HEK293 (cell line): ENCODE data around the gene NOL7.

Experiments used
- ATF2 ChIP-seq: fragments of 450-650 bp; formaldehyde crosslinking; IDR thresholded peaks from 2 replicates; pipeline ENCODE4 v1.5.1; 2016; ENCODE audit warnings: missing biosample characterization, missing genetic modification characterization, low read depth
- CTCF ChIP-seq: fragments of 450-650 bp; formaldehyde crosslinking; IDR thresholded peaks from 2 replicates; pipeline ENCODE4 v1.5.1; 2016; ENCODE audit warnings: missing biosample characterization, missing genetic modification characterization
- ZBTB7A ChIP-seq: fragments of 450-650 bp; formaldehyde crosslinking; IDR thresholded peaks from 2 replicates; pipeline ENCODE4 v1.5.1; 2016; ENCODE audit warnings: low read depth, missing biosample characterization, missing genetic modification characterization
- ZNF423 ChIP-seq: fragments of 450-650 bp; formaldehyde crosslinking; IDR thresholded peaks from 2 replicates; pipeline ENCODE4 v1.5.1; 2016; ENCODE audit warnings: missing biosample characterization, missing genetic modification characterization
- ZNF555 ChIP-seq: fragments of 450-650 bp; formaldehyde crosslinking; conservative IDR thresholded peaks from 2 replicates; pipeline ENCODE4 v1.5.1; 2017; ENCODE audit warnings: missing biosample characterization, mild to moderate bottlenecking, missing genetic modification characterization, inconsistent platforms
- ZNF707 ChIP-seq: fragments of 450-650 bp; formaldehyde crosslinking; IDR thresholded peaks from 2 replicates; pipeline ENCODE4 v1.5.1; 2016; ENCODE audit warnings: missing biosample characterization, missing genetic modification characterization

- TF ChIP-seq ATF2 (tag by site-specific recombination) (no peak), ZNF555 (tag by site-specific recombination) (no peak), CTCF (tag by site-specific recombination) (no peak), ZNF707 (tag by site-specific recombination) (no peak), ZBTB7A (tag by site-specific recombination) (no peak), ZNF423 (tag by site-specific recombination) (no peak)
Measured at GRCh38 chr6:13611715-13612114, 3.4 kb upstream of the NOL7 start.
